ENCODE measurements around the gene COL27A1. TPM values are rescaled to one million over a fixed set of nuclear protein-coding genes. Genes with fewer than 3 reads are reported as not detected.
"Not testable (repeated sequence)": the region's sequence is repeated elsewhere in the genome, so short reads cannot be mapped to it uniquely, and the experiment has no call there.

COL27A1 gene
- total RNA-seq, 2 donors from 2014 or later = 18.5 to 57.1 TPM

DNA sequence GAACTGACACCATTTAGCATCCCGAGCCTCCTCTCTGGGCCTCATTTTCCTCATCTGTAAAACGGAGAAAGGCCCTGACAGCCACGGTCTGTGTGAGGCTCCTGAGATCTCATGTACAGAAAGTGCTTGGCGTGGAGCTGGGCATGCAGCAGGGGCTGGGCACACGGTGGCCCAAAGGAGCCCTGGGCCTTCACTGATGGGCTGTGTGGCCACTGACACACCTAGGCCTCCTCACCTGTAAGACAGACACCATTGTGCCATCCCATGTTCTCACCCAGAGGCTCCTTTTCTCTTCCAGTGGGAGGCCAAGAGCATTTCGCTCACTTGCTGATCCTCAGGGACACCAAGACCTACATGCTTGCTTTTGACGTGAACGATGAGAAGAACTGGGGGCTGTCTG, 169.2 kb downstream of the COL27A1 start:
- Histone ChIP-seq H3K4me3 (no peak overlapping the region), H3K27me3 (replicated peaks; ENCODE audit: insufficient read depth) (no peaks in the 10 kb centered on the region), H3K9me3 (no peaks in the 10 kb centered on the region), H3K27ac (no peak overlapping the region), H3K4me1 (ENCODE audit: control insufficient read depth in 1 of 2, low read depth in 2 of 2) (no peaks in the 10 kb centered on the region), H3K36me3 (no peaks in the 10 kb centered on the region)
- no peak for DNase-seq (ENCODE audit: low spot score)
- ATAC-seq (ENCODE audit: insufficient number of reproducible peaks, low FRiP score, low read depth) = no peak
- TF ChIP-seq, protein P1, sequence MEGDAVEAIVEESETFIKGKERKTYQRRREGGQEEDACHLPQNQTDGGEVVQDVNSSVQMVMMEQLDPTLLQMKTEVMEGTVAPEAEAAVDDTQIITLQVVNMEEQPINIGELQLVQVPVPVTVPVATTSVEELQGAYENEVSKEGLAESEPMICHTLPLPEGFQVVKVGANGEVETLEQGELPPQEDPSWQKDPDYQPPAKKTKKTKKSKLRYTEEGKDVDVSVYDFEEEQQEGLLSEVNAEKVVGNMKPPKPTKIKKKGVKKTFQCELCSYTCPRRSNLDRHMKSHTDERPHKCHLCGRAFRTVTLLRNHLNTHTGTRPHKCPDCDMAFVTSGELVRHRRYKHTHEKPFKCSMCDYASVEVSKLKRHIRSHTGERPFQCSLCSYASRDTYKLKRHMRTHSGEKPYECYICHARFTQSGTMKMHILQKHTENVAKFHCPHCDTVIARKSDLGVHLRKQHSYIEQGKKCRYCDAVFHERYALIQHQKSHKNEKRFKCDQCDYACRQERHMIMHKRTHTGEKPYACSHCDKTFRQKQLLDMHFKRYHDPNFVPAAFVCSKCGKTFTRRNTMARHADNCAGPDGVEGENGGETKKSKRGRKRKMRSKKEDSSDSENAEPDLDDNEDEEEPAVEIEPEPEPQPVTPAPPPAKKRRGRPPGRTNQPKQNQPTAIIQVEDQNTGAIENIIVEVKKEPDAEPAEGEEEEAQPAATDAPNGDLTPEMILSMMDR (IDR thresholded peaks at IDR 0.05) = no peak

DNA sequence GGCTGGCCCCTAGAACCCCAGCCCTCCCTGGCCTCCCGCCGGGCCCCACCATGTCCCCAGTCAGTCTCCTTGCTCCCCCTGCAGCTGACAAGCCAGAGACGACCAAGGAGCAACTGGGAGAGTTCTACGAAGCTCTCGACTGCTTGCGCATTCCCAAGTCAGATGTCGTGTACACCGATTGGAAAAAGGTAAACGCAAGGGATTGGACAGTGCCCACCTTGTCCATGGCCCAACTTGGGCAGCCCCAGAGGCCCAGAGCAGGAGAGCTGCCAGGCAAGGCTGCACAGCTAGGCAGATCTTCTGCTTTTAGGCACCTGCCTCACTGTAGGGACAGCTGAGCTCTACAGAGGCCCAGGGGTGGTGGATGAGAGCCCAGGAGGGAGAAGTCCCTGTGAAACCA, 169.6 kb downstream of the COL27A1 start:
- not testable (repeated sequence) for ATAC-seq (ENCODE audit: insufficient number of reproducible peaks, low FRiP score, low read depth); H3K9me3 ChIP-seq; H3K4me3 ChIP-seq; H3K36me3 ChIP-seq; DNase-seq (ENCODE audit: low spot score); H3K4me1 ChIP-seq (ENCODE audit: control insufficient read depth in 1 of 2, low read depth in 2 of 2); H3K27ac ChIP-seq; H3K27me3 ChIP-seq (replicated peaks; ENCODE audit: insufficient read depth)

DNA sequence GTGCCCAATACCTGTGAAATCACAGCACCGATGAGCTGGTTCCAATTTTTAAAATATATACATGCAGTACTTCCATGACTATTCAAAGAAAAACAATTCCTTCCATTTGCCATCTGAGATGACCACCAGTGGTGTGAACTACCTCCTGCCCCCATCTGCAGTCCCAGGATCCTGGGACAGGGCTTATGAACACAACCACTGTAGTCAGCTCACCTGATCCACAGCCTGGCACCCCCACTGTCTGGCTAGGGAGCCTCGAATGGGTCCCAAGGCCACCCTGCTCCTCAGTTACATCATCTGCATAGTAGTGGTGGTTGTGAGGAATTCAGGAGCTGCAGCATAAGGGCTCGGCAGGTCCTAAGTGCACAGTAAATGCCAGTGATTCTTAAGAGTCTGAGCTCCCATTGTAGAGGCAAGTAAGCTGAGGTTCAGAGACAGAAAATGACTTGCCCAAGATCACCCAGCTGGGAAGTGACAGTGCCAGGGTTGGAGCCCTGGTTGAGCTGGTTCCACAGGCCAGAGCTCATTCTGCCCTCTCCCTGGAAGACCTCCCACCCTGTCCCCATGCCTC, 170.4 kb downstream of the COL27A1 start:
- not testable (repeated sequence) for H3K27me3 ChIP-seq (replicated peaks; ENCODE audit: insufficient read depth); H3K4me3 ChIP-seq; H3K9me3 ChIP-seq; H3K27ac ChIP-seq; H3K4me1 ChIP-seq (ENCODE audit: control insufficient read depth in 1 of 2, low read depth in 2 of 2); H3K36me3 ChIP-seq; ATAC-seq (ENCODE audit: insufficient number of reproducible peaks, low FRiP score, low read depth); DNase-seq (ENCODE audit: low spot score)

DNA sequence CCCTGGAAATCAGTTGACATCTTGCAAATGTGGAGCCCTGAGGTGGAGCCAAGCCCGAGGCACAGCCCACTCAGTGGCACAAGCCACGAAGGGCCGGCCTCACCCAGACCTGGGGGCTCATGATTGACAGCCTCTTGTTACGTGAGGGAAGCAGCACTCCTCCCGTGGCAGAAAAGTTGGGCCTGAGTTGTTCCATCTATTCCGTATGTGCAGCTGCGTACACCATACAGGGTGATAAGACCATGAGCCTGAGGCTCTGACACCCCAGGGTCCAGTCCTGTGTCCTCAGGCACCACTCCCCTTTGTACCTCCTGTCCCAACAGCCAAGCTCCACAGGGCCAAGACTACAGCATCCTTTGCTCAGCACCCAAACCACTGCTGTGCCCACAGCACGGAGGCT, 172.4 kb downstream of the COL27A1 start:
- TF ChIP-seq, protein P1 (IDR thresholded peaks at IDR 0.05) = no peak
- Histone ChIP-seq H3K4me1 (ENCODE audit: control insufficient read depth in 1 of 2, low read depth in 2 of 2) (no peaks in the 10 kb centered on the region), H3K9me3 (no peaks in the 10 kb centered on the region), H3K36me3 (no peaks in the 10 kb centered on the region), H3K4me3 (no peak overlapping the region), H3K27ac (no peak overlapping the region), H3K27me3 (replicated peaks; ENCODE audit: insufficient read depth) (no peaks in the 10 kb centered on the region)
- no peak for DNase-seq (ENCODE audit: low spot score)
- ATAC-seq (ENCODE audit: insufficient number of reproducible peaks, low FRiP score, low read depth) = no peak

DNA sequence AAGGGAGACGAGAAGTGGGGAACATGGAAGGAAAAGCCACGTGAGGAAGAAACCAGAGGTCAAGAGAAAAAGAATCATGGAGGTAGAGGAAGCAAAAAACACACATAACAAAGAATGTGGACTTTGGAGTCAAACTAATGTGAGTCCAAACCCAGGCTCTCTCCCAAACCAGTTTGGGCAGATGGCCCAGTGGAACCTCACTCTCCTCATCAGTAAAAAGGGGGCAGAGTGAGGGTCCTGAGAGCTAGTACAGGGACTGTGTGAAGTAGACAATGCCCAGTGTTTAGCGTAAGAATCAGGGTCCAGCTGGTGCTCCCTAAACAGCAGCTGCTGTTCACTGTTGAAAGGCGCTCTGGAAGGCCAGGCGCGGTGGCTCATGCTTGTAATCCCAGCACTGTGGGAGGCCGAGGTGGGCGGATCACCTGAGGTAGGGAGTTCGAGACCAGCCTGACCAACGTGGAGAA, 173.1 kb downstream of the COL27A1 start:
- H3K27me3 ChIP-seq (replicated peaks; ENCODE audit: insufficient read depth); DNase-seq (ENCODE audit: low spot score); H3K4me1 ChIP-seq (ENCODE audit: control insufficient read depth in 1 of 2, low read depth in 2 of 2); H3K27ac ChIP-seq; ATAC-seq (ENCODE audit: insufficient number of reproducible peaks, low FRiP score, low read depth); H3K36me3 ChIP-seq; H3K4me3 ChIP-seq; H3K9me3 ChIP-seq: not testable (repeated sequence)

DNA sequence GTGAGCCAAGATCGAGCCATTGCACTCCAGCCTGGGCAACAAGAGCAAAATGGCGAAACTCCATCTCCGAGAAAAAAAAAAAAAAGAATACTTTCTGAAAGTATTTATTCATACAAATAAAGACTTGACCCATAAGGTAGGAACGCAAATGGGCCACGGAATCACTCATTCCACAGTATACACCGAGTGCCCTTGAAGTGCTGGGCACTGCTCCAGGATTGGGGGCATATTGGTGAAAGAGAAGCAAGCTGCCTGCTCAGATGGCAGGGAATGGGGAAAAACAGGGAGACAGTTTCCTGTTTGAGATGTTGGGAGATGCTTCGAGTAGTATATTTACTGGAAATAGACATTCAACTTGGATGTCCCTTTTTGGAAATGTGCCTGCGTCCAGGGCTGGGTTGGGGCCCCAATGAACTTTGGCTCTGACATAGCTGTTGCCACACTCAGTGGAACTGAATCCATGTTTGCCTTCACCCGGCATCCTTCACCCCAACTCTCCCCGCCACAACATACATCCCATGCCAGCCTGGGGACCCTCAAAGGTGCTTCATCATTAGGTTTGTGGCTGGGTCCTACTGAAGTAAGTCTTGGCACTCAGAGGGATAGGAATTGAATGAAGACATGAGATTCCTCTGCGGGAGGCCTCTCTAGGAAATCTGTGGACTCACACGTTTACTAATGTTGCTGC, 173.7 kb downstream of the COL27A1 start:
- H3K36me3 ChIP-seq; H3K4me3 ChIP-seq; H3K27me3 ChIP-seq (replicated peaks; ENCODE audit: insufficient read depth); H3K9me3 ChIP-seq; DNase-seq (ENCODE audit: low spot score); ATAC-seq (ENCODE audit: insufficient number of reproducible peaks, low FRiP score, low read depth); H3K4me1 ChIP-seq (ENCODE audit: control insufficient read depth in 1 of 2, low read depth in 2 of 2); H3K27ac ChIP-seq: not testable (repeated sequence)

DNA sequence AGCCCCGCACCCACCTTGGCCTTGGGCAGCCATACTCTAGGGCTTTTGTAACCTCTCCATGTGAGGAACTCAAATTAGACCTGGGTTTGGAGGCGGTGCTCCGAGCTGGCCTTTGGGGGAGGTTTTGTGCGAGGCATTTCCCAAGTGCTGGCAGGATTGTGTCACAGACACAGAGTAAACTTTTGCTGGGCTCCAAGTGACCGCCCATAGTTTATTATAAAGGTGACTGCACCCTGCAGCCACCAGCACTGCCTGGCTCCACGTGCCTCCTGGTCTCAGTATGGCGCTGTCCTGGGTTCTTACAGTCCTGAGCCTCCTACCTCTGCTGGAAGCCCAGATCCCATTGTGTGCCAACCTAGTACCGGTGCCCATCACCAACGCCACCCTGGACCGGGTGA, 174.3 kb downstream of the COL27A1 start, which contains the start of gene ORM2:
Gene ORM2 (plus strand): TSS at position 245 of the 398 bp plus-strand sequence. CDS start 36 bp downstream, at position 281.
- not testable (repeated sequence) for H3K4me1 ChIP-seq (ENCODE audit: control insufficient read depth in 1 of 2, low read depth in 2 of 2); H3K4me3 ChIP-seq; H3K9me3 ChIP-seq; H3K27ac ChIP-seq; ATAC-seq (ENCODE audit: insufficient number of reproducible peaks, low FRiP score, low read depth); H3K36me3 ChIP-seq; H3K27me3 ChIP-seq (replicated peaks; ENCODE audit: insufficient read depth); DNase-seq (ENCODE audit: low spot score)
